PFSK-1 (cell line): ENCODE results near the gene OBI1.

ENCODE experiments used
- POLR2AphosphoS5 ChIP-seq: IDR thresholded peaks from 2 replicates; pipeline ENCODE4 v1.6.1; 2012; ENCODE audit warnings: low read depth, mild to moderate bottlenecking, control low read depth, low read length, moderate library complexity
- REST ChIP-seq, 2 experiments: IDR thresholded peaks; 2 replicates each; pipeline versions ENCODE4 v1.6.1 to v1.8.0; 2011 to 2012; ENCODE audit warnings: low read depth in 2 of 2, low read length in 2 of 2, control low read depth in 1 of 2, inconsistent platforms in 1 of 2, mild to moderate bottlenecking in 1 of 2, moderate library complexity in 1 of 2; ENCODE audit not compliant: insufficient read depth in 1 of 2
- SIN3A ChIP-seq: IDR thresholded peaks from 2 replicates; pipeline ENCODE4 v1.6.1; 2012; ENCODE audit warnings: mild to moderate bottlenecking, low read length, moderate library complexity, borderline replicate concordance; ENCODE audit not compliant: insufficient read depth

- TF ChIP-seq REST (IDR thresholded peaks at IDR 0.05; ENCODE audit: insufficient read depth in 1 of 2, low read depth in 2 of 2, low read length in 2 of 2) (no peak), POLR2AphosphoS5 (no peak), SIN3A (no peak)
These were observed 56.3 kb downstream of the OBI1 start for GRCh38 chr13:78602561-78603239.
